Nephron (organoid): ENCODE data around the gene COL18A1.

Experiments used
- H3K27ac Mint-ChIP-seq, 3 experiments: 2 replicates each; pipeline ENCODE4 v1.8.0; 2020; ENCODE audit warnings: mixed read lengths in 3 of 3, mild to moderate bottlenecking in 2 of 3, moderate library complexity in 1 of 3
- H3K27me3 Mint-ChIP-seq: 2 replicates; pipeline ENCODE4 v1.8.0; 2021; ENCODE audit warnings: low read depth, mild to moderate bottlenecking, moderate library complexity, mixed read lengths
- H3K36me3 Mint-ChIP-seq: 2 replicates; pipeline ENCODE4 v1.8.0; 2020; ENCODE audit warnings: low read depth, mixed read lengths
- H3K4me1 Mint-ChIP-seq: 2 replicates; pipeline ENCODE4 v1.8.0; 2020; ENCODE audit warnings: mixed read lengths
- H3K4me3 Mint-ChIP-seq, 3 experiments: 2 replicates each; pipeline ENCODE4 v1.8.0; 2020; ENCODE audit warnings: mild to moderate bottlenecking in 3 of 3, mixed read lengths in 3 of 3, moderate library complexity in 2 of 3
- H3K9me3 Mint-ChIP-seq: 2 replicates; pipeline ENCODE4 v1.8.0; 2020; ENCODE audit warnings: mixed read lengths
- TF ChIP-seq, protein P1 (sequence below), 3 experiments: fragments of 200-600 bp; sonication (generic); IDR thresholded peaks; one replicate each; pipeline ENCODE4 v1.5.0; 2021; ENCODE audit warnings: antibody characterized with exemption in 3 of 3; ENCODE audit not compliant: unreplicated experiment in 3 of 3

Gene COL18A1

DNA sequence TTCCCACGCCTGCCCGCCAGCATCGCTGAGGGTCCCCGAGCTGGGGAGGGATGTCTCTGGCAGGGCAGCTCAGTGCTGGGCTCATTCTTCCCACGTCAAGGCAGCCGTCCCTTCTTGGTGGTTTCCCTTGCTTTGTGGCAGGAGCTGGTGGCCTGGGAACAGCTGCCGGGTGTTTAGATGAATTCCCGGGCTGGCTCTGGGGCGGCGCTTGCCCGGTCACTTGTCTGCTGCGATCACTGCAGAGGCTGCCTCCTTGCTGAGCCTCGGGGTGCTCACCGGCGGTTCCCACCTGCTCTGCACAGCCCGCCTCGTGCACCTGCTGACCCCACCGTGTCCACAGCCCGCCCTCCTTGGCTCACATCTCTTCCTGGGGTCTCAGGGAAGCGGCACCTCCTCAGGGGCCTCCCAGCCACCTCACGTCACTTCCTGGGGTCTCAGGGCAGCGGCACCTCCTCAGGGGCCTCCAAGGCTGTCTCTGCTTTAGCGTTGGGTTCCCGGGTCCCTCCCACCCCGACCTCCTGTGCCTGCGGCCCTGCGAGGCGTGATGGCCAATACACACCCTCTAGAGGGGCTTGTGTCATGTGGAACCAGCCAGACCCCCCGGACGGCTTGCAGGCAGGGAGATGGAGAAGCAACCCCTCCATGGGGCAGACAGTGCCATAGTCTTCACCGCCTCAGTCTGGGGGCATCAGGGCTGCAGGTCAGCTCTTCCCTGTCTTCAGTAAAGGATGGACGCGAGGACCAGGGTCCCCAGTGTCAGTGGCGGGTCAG, 13.5 kb downstream of the COL18A1 start:
- Mint-ChIP-seq H3K27me3 (peaks cover 5% of the 10 kb centered on the region), H3K9me3 (no peaks in the 10 kb centered on the region), H3K36me3 (no peaks in the 10 kb centered on the region), H3K4me3 (peak overlapping the region in 1 of 3 experiments; percentile 6), H3K27ac (peak overlapping the region; percentile 61 to 90 (median 81)), H3K4me1 (peaks cover 57% of the 10 kb centered on the region)
- TF ChIP-seq, protein P1, sequence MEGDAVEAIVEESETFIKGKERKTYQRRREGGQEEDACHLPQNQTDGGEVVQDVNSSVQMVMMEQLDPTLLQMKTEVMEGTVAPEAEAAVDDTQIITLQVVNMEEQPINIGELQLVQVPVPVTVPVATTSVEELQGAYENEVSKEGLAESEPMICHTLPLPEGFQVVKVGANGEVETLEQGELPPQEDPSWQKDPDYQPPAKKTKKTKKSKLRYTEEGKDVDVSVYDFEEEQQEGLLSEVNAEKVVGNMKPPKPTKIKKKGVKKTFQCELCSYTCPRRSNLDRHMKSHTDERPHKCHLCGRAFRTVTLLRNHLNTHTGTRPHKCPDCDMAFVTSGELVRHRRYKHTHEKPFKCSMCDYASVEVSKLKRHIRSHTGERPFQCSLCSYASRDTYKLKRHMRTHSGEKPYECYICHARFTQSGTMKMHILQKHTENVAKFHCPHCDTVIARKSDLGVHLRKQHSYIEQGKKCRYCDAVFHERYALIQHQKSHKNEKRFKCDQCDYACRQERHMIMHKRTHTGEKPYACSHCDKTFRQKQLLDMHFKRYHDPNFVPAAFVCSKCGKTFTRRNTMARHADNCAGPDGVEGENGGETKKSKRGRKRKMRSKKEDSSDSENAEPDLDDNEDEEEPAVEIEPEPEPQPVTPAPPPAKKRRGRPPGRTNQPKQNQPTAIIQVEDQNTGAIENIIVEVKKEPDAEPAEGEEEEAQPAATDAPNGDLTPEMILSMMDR (IDR thresholded peaks at IDR 0.05; ENCODE audit: unreplicated experiment in 3 of 3): no peak

DNA sequence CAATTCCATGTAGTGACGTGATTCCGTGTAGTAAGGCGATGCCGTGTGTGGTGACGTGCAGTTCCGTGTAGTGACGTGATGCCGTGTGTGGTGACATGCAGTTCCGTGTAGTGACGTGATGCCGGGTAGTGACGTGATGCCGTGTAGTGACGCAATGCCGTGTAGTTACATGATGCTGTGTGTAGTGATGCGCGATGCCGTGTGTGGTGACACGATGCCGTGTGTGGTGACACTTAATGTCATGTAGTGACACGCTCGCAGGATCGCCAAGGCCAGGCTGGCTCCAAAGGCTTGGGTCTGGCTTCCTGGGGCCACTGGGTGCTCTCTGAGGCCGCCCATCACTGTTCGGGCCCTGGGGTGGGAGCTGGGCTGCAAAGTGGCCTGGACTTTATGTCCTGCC, 14.2 kb downstream of the COL18A1 start:
- TF ChIP-seq, protein P1 (IDR thresholded peaks at IDR 0.05; ENCODE audit: unreplicated experiment in 3 of 3): no peak
- H3K4me1 Mint-ChIP-seq: peaks cover 50% of the 10 kb centered on the region
- H3K27me3 Mint-ChIP-seq: peaks cover 5% of the 10 kb centered on the region
- peak overlapping the region; percentile 61 to 90 (median 81) for H3K27ac Mint-ChIP-seq
- H3K4me3 Mint-ChIP-seq: peak overlapping the region in 1 of 3 experiments; percentile 6
- H3K36me3 Mint-ChIP-seq: no peaks in the 10 kb centered on the region
- H3K9me3 Mint-ChIP-seq: no peaks in the 10 kb centered on the region

DNA sequence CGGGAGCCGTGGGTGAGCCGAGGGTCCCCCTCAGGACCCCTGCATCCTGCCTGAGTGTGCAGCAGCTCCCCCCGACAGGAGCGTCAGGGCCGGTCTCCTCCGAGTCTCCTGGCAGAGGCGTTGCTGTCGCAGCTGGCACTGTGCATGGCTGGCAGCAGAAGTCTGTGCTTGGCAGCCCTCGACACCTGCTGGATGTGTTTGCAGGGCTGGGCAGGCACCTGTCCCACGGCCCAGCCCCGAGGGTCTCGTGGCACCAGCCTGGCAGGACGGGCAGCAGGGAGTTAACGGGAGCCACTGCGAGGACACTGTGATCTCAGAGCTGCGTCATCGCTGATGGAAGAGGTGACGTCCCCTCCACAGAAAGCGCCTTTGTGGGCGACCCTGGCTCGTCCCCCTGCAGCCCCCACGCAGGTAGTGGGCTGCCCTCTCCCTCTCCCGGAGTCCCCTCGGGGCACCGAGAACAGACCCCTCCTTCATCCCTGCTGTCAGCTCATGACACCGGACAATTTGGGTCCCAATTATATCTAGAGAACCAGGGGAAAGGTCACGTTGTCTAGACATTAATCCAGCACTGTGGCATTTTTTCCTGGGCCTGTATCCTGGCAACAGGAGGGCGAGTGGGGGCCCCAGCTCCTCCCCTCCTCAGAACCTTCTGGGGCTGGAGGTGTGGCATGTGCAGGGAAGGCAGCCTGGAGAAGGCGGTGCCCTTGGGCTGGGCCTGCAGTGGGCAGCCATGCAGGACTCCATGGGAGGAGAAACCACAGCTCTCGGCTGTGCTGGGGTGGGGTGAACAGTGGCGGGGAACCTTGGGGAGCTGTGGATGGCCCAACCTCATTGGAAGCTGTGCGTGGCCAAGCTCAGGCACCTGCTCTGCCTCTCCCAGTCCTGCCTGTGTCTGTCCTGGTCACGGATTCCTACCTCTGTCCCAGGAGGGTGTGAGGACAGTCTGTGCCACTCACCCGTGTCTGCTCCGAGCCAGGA, 15.4 kb downstream of the COL18A1 start:
- TF ChIP-seq, protein P1 (IDR thresholded peaks at IDR 0.05; ENCODE audit: unreplicated experiment in 3 of 3): no peak
- Mint-ChIP-seq H3K9me3 (no peaks in the 10 kb centered on the region), H3K36me3 (no peaks in the 10 kb centered on the region), H3K27ac (peak overlapping the region; percentile 81 to 90 (median 85)), H3K4me3 (no peak overlapping the region), H3K27me3 (no peaks in the 10 kb centered on the region), H3K4me1 (peaks cover 42% of the 10 kb centered on the region)

DNA sequence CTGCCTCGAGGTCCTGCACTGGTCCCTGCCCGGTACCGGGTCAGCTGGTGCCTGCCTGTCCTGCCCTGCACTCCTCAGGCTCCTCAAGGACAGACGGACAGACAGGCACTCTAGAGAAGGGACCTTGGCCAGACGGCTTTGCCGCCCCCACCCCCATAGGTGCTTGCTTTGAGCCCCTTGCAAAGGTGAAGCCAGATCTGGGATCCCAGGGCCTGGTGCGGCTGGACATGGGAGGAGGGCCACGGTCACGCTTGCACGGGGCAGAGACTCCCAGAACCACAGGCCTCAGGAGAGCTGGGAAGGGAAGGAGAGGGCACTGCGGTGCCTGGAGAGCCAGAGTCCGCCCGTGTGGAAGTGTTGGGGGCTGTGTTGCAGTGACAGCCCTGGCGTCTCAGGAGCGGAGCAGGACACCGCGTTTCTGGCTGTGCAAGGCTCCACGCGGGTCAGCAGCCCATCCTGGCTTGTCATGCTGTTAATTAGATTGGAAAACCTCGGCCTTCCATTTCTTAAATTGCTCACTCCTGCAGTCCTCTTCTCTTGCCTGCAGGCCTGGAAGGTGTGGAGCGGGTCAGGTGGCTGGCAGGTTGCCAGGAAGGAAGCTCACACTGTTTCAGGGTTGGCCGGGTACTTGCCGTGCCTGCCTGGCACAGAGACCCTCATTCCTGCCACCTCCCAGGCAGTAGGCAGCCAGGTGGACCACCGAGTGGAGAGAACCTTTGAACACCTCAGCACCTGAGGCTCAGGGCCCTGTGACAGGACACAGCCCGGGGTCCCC, 16.3 kb downstream of the COL18A1 start:
- Mint-ChIP-seq H3K27ac (peak overlapping the region; percentile 81 to 90 (median 85)), H3K27me3 (no peaks in the 10 kb centered on the region), H3K4me3 (no peak overlapping the region), H3K4me1 (peaks cover 42% of the 10 kb centered on the region), H3K36me3 (no peaks in the 10 kb centered on the region), H3K9me3 (no peaks in the 10 kb centered on the region)
- TF ChIP-seq, protein P1 (IDR thresholded peaks at IDR 0.05; ENCODE audit: unreplicated experiment in 3 of 3): no peak

DNA sequence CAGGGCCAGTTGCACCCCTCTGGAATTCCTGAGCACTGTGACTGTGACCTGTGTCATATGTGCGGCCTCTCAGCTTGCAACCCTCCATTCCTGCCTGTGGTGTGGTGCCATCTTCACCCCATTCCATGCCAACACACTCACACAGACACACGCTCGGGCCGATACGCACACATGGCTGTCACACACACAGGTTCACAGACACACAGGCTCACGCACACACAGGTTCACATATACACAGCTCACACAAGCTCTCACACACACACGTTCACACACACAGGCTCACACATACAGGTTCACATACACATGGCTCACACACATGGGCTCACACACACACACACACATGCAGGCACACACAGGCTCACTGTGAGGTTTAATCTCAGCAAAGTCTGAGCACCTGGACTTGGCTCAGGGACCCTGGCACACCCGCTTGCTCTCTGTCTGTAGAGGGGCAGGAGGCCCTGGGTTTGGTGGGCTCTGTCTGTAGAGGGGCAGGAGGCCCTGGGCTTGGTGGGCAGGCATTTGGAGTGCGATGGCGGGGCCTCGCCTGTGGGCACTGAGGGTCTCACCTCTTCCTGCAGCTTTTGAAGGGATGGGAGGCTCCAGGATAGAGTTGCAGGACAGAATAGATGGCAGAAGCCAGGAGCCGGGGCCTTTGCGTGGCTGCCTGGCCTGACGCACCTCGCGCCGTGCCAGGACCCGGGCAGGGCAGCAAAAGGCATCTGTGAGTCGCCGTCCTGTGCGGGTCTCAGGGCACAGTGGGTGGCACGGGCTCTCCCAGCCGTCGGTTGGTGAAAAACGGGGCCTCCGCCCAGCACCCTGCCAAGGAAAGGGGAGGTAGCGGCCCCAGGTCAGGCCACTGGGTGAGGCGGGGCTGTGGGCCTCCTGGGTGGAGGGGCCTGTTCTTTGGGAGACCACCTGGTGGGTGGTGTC, 17.1 kb downstream of the COL18A1 start:
- TF ChIP-seq, protein P1 (IDR thresholded peaks at IDR 0.05; ENCODE audit: unreplicated experiment in 3 of 3): no peak
- no peaks in the 10 kb centered on the region for H3K36me3 Mint-ChIP-seq
- no peaks in the 10 kb centered on the region for H3K27me3 Mint-ChIP-seq
- peak overlapping the region in 1 of 3 experiments; percentile 27 for H3K4me3 Mint-ChIP-seq
- peak overlapping the region; percentile 81 to 90 (median 85) for H3K27ac Mint-ChIP-seq
- H3K4me1 Mint-ChIP-seq: peaks cover 33% of the 10 kb centered on the region
- no peaks in the 10 kb centered on the region for H3K9me3 Mint-ChIP-seq
